Measurements from ENCODE around the gene ZNF276. TPM values are rescaled to one million over a fixed set of nuclear protein-coding genes. Genes with fewer than 3 reads are reported as not detected.

The ZNF276 gene
- total RNA-seq, 4 donors from 2014 or later, result 44.7 to 62.0 (median 52.8) TPM

DNA sequence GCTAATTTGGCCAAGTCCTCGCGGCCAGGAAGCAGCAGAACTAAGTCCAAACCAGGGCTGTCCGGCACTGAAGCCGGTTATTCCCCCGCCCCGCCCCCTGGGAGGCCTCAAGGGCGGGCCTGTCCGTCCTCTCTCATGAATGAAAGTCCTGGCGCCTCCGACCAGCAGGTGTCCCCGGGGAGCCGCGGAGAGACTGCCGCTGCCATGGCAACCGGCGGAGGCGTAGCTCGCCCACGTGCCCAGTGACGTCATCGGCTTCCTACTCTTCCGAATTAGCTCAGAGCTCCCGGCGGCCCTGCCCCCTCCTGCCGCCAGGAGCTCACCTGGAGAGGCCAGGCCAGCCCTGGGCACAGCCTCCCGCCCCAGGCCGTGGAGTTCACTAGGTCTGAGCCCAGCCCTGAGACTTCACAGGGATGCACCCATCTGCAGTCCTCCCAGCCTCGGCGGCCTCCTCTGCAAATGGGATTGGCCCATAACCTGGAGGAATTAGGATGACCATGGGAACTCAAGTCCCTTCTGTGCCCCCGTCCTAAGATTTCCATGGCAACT lies 21.2 kb upstream of the ZNF276 start:
- WGBS, 2 donors, result 1 to 3% methylated on average over 15 to 25 of the region's 30 CpGs
- TF ChIP-seq, protein P1, sequence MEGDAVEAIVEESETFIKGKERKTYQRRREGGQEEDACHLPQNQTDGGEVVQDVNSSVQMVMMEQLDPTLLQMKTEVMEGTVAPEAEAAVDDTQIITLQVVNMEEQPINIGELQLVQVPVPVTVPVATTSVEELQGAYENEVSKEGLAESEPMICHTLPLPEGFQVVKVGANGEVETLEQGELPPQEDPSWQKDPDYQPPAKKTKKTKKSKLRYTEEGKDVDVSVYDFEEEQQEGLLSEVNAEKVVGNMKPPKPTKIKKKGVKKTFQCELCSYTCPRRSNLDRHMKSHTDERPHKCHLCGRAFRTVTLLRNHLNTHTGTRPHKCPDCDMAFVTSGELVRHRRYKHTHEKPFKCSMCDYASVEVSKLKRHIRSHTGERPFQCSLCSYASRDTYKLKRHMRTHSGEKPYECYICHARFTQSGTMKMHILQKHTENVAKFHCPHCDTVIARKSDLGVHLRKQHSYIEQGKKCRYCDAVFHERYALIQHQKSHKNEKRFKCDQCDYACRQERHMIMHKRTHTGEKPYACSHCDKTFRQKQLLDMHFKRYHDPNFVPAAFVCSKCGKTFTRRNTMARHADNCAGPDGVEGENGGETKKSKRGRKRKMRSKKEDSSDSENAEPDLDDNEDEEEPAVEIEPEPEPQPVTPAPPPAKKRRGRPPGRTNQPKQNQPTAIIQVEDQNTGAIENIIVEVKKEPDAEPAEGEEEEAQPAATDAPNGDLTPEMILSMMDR (IDR thresholded peaks at IDR 0.05), result peak in 1 of 3 donors; percentile 36
- TF ChIP-seq POLR2A (IDR thresholded peaks at IDR 0.05), result no peak
- peak overlapping the region; percentile 56 for H3K4me3 ChIP-seq (ENCODE audit: low read depth, poor library complexity, severe bottlenecking)
- DNase-seq (ENCODE audit: low spot score in 2 of 2), result peak; percentile 97 to 99
- intact Hi-C loops (cut with DNase I; ENCODE audit: low total_unique reads), result loop anchor here (10.0 kb wide), 1 partner anchor 165 kb away; no protein-coding TSS in a partner anchor

DNA sequence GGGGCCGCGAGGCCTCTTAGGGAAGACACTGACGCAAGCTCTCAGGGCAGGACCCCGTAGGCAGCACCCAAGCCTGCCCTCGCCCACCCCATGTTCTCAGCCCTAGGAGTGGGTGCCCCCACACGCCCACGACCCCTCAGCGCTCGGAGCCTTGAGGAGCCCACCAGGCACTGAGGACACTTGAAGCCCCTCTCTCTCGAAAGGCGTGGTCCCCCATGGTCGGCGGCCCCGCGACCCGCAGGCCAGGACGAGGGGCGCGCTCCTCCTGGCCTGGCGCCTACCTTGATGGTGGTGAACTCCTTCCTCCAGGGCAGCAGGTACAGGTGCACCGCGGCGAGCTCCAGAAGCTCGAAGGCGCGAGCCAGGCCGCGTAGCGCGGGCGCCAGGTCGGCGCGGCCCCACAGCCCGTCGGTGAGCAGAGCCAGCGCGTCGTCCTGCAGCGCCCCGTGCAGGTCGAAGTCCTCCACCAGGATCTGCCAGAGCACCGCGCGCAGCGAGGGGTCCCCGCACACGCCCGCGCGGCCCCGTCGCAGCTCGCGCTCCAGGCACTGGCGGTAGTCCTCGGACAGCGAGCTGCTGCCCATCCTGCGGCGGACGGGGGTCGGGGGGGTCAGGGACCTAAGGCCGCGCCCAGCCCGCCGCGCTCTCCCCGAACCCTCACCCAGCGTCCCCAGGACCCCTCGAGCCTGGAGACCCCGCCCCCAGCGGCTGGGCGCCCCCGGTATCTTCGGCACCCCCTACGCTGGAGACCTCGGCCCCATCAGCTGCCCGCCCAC lies 20.5 kb upstream of the ZNF276 start:
- 3 to 4% methylated on average over 20 to 44 of the region's 78 CpGs for WGBS, 2 donors
- peak in 1 of 2 donors; percentile 89 for DNase-seq (ENCODE audit: low spot score in 2 of 2)
- no peak for TF ChIP-seq POLR2A (IDR thresholded peaks at IDR 0.05)
- TF ChIP-seq, protein P1 (IDR thresholded peaks at IDR 0.05), result no peak
- intact Hi-C loops (cut with DNase I; ENCODE audit: low total_unique reads), result loop anchor here (10.0 kb wide), 1 partner anchor 164 kb away; no protein-coding TSS in a partner anchor
- H3K4me3 ChIP-seq (ENCODE audit: low read depth, poor library complexity, severe bottlenecking), result peak overlapping the region; percentile 56

DNA sequence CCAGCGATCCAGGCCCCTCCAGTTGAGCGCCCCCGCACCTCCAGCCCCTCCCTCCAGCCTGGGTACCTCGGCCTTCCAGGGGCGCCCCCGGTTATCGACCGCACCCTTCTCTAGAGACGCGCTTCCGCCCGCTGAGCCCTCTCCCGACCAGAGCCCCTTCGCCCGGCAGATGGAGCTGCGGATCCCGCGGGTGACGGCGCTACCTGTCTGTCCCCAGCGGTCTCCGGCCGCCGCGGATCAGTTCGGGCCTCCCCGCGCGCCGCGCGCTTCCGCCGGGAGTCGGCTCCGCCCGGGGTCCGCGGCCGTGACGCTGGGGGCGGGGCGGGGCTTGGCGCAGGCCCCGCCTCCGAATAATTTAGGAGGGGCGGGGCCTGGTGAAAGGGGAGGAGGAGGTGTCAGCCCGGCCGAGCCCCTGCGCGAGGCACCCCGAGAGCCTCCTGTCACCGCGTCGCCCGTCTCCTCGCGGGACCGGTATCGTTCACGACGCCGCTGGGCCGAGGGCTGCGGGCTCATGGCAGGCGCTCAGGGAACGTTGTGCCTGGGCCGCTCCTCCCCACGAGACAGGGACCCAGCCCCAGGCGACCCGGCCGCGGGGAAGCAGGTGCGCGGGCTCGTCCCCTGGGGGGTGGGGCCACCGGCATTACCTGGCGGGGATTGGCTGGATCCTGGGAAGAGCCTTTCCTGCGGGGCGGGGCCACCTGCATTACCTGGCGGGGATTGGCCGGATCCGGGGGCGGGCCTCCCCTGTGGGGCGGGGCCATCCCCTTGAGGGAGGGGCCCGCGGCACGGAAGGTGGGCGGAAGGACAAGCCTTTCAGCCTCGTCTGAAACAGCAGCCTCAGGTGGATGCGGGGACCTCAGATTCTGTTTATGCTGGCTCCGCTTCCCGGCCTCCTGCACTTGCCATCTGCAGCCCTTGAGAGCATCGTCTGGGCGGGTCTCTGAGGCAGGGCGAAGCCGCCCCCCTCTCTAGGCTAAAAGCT lies 19.6 kb upstream of the ZNF276 start, which contains the start of gene SPATA2L:
TSS of gene SPATA2L (minus strand) at position 281 of the 982 bp plus-strand sequence. CDS start 473 bp downstream, outside the sequence.
- peak; percentile 82 to 97 for DNase-seq (ENCODE audit: low spot score in 2 of 2)
- WGBS, 2 donors, result 3 to 5% methylated on average over 11 to 37 of the region's 97 CpGs
- intact Hi-C loops (cut with DNase I; ENCODE audit: low total_unique reads), result loop anchor here (10.0 kb wide), 1 partner anchor 163 kb away; no protein-coding TSS in a partner anchor
- TF ChIP-seq, protein P1 (IDR thresholded peaks at IDR 0.05), result peak in 1 of 3 donors; percentile 11
- TF ChIP-seq POLR2A (IDR thresholded peaks at IDR 0.05), result peak in 1 of 2 donors; percentile 57
- H3K4me3 ChIP-seq (ENCODE audit: low read depth, poor library complexity, severe bottlenecking), result peak within 1 kb of the TSS; percentile 56

DNA sequence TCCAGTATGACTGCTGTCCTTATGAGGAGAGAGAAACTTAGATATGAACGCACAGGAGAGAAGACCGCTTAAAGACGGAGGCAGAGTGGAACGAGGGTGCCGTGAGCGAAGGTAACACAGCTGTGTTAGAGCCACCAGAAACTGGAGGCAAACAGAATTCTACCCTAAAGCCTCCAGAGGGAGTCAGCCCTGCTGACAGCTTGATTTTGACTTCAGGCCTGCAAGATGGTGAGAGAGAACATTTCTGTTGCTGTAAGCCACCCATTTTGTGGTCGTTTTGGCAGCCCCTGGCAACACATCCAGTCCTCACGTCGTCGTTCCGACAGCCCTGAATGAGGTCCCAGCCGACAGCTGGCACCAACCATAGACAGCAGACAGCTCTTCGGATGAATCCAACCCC lies 17.1 kb upstream of the ZNF276 start:
- no peak overlapping the region for H3K4me3 ChIP-seq (ENCODE audit: low read depth, poor library complexity, severe bottlenecking)
- TF ChIP-seq, protein P1 (IDR thresholded peaks at IDR 0.05), result no peak
- no peak for TF ChIP-seq POLR2A (IDR thresholded peaks at IDR 0.05)
- DNase-seq (ENCODE audit: low spot score in 2 of 2), result peak in 1 of 2 donors; percentile 81
- WGBS, 2 donors, result 77 to 81% methylated on average over 13 of the region's 13 CpGs
- intact Hi-C loops (cut with DNase I; ENCODE audit: low total_unique reads), result loop anchor here (10.0 kb wide), 1 partner anchor 161 kb away; no protein-coding TSS in a partner anchor

DNA sequence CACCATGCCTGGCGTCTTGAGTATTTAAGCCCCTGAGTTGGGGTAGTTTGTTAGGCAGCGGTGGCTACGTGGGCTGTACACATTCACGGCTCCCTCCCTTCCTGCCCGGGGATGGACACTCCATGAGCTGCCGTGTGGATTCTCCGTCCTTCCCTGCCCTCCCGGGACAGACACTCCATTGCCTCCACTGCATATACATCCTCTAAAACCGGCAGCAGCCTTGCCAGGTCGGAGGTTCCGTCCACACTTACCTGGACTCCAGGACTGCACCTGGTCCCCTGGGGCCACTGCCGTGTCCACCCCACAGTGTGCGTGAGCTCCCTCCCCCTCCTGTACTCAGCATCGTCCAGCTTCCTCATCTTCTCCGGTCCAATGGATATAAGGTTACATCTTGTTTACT lies 16.3 kb upstream of the ZNF276 start:
- WGBS, 2 donors, result 73 to 81% methylated on average over 15 of the region's 15 CpGs
- intact Hi-C loops (cut with DNase I; ENCODE audit: low total_unique reads), result loop anchor here (5.0 to 10.0 kb wide), 2 partner anchors 87 to 160 kb away; no protein-coding TSS in a partner anchor
- no peak overlapping the region for H3K4me3 ChIP-seq (ENCODE audit: low read depth, poor library complexity, severe bottlenecking)
- no peak for TF ChIP-seq POLR2A (IDR thresholded peaks at IDR 0.05)
- TF ChIP-seq, protein P1 (IDR thresholded peaks at IDR 0.05), result no peak
- no peak for DNase-seq (ENCODE audit: low spot score in 2 of 2)
